ENCODE results near the gene SLC13A3.

DNA sequence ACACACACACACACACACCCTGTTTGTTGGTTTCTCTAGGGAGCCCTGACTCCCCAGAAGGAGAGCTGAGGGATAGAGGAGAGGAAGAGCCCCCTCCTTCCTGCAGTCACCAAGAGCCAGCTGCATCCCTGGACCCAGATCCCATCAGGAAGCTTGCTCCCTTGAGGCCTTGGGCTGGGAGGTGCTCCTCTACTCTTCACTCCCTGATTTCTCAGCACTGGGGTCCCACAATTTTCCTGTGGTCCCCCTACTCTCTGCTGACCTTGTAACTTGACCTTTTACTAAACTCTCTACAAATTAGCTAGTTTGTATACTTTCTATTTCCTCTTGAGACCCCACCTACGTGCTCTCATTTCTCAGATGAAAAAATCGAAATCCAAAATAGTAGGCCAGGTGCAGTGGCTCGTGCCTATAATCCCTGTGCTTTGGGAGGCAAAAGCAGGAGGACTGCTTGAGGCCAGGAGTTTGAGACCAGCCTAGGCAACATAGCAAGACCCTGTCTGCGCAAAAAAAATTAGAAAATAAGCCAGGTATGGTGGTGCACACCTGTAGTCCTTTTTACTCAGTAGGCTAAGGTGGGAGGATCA is 95.8 kb downstream of the SLC13A3 start:
- TF ChIP-seq EZH2 (IDR thresholded peaks at IDR 0.05; ENCODE audit: low read depth) = no peak
- TF ChIP-seq, protein P1, sequence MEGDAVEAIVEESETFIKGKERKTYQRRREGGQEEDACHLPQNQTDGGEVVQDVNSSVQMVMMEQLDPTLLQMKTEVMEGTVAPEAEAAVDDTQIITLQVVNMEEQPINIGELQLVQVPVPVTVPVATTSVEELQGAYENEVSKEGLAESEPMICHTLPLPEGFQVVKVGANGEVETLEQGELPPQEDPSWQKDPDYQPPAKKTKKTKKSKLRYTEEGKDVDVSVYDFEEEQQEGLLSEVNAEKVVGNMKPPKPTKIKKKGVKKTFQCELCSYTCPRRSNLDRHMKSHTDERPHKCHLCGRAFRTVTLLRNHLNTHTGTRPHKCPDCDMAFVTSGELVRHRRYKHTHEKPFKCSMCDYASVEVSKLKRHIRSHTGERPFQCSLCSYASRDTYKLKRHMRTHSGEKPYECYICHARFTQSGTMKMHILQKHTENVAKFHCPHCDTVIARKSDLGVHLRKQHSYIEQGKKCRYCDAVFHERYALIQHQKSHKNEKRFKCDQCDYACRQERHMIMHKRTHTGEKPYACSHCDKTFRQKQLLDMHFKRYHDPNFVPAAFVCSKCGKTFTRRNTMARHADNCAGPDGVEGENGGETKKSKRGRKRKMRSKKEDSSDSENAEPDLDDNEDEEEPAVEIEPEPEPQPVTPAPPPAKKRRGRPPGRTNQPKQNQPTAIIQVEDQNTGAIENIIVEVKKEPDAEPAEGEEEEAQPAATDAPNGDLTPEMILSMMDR (conservative IDR thresholded peaks at IDR 0.05) = no peak

Data from PC-9 (cell line).